K562 (cell line): ENCODE results near the gene PSMD14.

ENCODE experiments used
- CREM ChIP-seq: IDR thresholded peaks from 2 replicates; pipeline ENCODE4 v1.6.1; 2014; ENCODE audit warnings: antibody characterized with exemption, low read depth
- CSDE1 ChIP-seq, 2 experiments: fragments of 450-650 bp; IDR thresholded peaks; 2 replicates each; pipeline ENCODE4 v1.6.1; 2016; ENCODE audit warnings: mild to moderate bottlenecking in 1 of 2
- CTCF ChIP-seq, 3 experiments: IDR thresholded peaks in 2 of 3; conservative IDR thresholded peaks in 1 of 3; 2 replicates each; pipeline ENCODE4 v1.5.1; 2011 to 2012; ENCODE audit warnings: low read length in 3 of 3, mild to moderate bottlenecking in 3 of 3, control low read depth in 2 of 3, improper control_type of control experiment in 1 of 3, inconsistent platforms in 1 of 3, low read depth in 1 of 3, mixed read lengths in 1 of 3, moderate library complexity in 1 of 3; ENCODE audit not compliant: insufficient read depth in 2 of 3
- NFYB ChIP-seq: IDR thresholded peaks from 2 replicates; pipeline ENCODE4 v1.6.1; 2011; ENCODE audit warnings: mild to moderate bottlenecking, moderate library complexity; ENCODE audit not compliant: insufficient read length; ENCODE audit errors: extremely low read depth
- NRF1 ChIP-seq, 2 experiments: fragments of 450-650 bp; IDR thresholded peaks in 1 of 2; conservative IDR thresholded peaks in 1 of 2; 2 replicates each; pipeline ENCODE4 v1.6.1; 2014; ENCODE audit warnings: mild to moderate bottlenecking in 2 of 2
- U2AF1 ChIP-seq: fragments of 200-400 bp; formaldehyde crosslinking; optimal IDR thresholded peaks from 2 replicates; pipeline ENCODE3; 2017; ENCODE audit warnings: mild to moderate bottlenecking, low read depth, low read length, moderate library complexity
- TF ChIP-seq, protein P1 (sequence below): fragments of 200-400 bp; formaldehyde crosslinking; IDR thresholded peaks from 2 replicates; pipeline ENCODE4 v1.6.1; 2017; ENCODE audit warnings: mild to moderate bottlenecking, low read depth, low read length, moderate library complexity

DNA sequence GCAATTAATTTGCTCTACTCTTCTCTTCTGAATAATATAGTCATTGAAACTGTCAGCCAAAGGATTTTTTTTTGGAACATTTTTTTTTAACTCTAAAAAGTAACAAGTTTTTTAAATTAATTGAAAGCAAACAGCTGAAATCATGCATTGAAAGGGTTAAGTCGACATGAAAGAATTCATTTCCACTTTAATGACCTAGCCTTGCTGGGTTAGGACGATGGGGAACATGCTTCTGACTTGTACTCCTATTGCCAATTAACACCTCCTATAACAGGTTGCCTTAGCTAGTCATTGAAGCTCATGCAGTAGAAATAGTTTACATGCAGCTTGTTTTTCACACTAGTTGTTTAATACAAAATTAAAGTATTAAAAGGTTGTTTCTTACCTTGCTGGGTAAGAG lies 47.8 kb downstream of the PSMD14 start:
- no peak for TF ChIP-seq U2AF1
- no peak for TF ChIP-seq NFYB
- TF ChIP-seq, protein P1, sequence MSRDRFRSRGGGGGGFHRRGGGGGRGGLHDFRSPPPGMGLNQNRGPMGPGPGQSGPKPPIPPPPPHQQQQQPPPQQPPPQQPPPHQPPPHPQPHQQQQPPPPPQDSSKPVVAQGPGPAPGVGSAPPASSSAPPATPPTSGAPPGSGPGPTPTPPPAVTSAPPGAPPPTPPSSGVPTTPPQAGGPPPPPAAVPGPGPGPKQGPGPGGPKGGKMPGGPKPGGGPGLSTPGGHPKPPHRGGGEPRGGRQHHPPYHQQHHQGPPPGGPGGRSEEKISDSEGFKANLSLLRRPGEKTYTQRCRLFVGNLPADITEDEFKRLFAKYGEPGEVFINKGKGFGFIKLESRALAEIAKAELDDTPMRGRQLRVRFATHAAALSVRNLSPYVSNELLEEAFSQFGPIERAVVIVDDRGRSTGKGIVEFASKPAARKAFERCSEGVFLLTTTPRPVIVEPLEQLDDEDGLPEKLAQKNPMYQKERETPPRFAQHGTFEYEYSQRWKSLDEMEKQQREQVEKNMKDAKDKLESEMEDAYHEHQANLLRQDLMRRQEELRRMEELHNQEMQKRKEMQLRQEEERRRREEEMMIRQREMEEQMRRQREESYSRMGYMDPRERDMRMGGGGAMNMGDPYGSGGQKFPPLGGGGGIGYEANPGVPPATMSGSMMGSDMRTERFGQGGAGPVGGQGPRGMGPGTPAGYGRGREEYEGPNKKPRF = no peak
- TF ChIP-seq CTCF (IDR thresholded peaks at IDR 0.05 in 2 of 3, conservative IDR thresholded peaks at IDR 0.05 in 1 of 3; ENCODE audit: insufficient read depth in 2 of 3, low read depth in 1 of 3, low read length in 3 of 3) = no peak
- no peak for TF ChIP-seq NRF1 (conservative IDR thresholded peaks at IDR 0.05 in 1 of 2, IDR thresholded peaks at IDR 0.05 in 1 of 2)
- no peak for TF ChIP-seq CREM
- TF ChIP-seq CSDE1 (IDR thresholded peaks at IDR 0.05) = no peak
